OCI-LY1 (cell line): ENCODE results near the gene HDAC7.

Source experiments
- H2AFZ ChIP-seq: fragments of 200-600 bp; sonication (generic), shearing (Covaris generic); 2 replicates; pipeline ENCODE4 v1.6.0; 2014; ENCODE audit warnings: antibody characterized with exemption, mild to moderate bottlenecking, low read length
- H3F3A ChIP-seq: fragments of 200-600 bp; sonication (generic), shearing (Covaris generic); 2 replicates; pipeline ENCODE4 v1.6.0; 2014; ENCODE audit warnings: mild to moderate bottlenecking, antibody characterized with exemption, low read length, moderate library complexity; ENCODE audit not compliant: insufficient read depth
- H3K27ac ChIP-seq: fragments of 200-600 bp; sonication (generic); 2 replicates; pipeline ENCODE4 v1.5.1; 2014; ENCODE audit warnings: low read length, mixed run types, mild to moderate bottlenecking, low read depth; ENCODE audit not compliant: poor library complexity, severe bottlenecking
- H3K27me3 ChIP-seq: fragments of 200-600 bp; sonication (generic); 2 replicates; pipeline ENCODE4 v1.6.0; 2014; ENCODE audit warnings: antibody characterized with exemption, mild to moderate bottlenecking, low read length, moderate library complexity; ENCODE audit not compliant: insufficient read depth
- H3K36me3 ChIP-seq: fragments of 200-600 bp; sonication (generic); 2 replicates; pipeline ENCODE4 v1.6.1; 2014; ENCODE audit warnings: mild to moderate bottlenecking, antibody characterized with exemption, low read length, moderate library complexity, mixed read lengths; ENCODE audit not compliant: insufficient read depth
- H3K4me1 ChIP-seq: fragments of 200-600 bp; sonication (generic); 2 replicates; pipeline ENCODE4 v1.5.1; 2014; ENCODE audit warnings: mild to moderate bottlenecking, low read length, moderate library complexity; ENCODE audit not compliant: insufficient read depth, severe bottlenecking
- H3K4me2 ChIP-seq: fragments of 200-600 bp; sonication (generic), shearing (Covaris generic); 2 replicates; pipeline ENCODE4 v1.6.1; 2014; ENCODE audit warnings: low read length
- H3K4me3 ChIP-seq: fragments of 200-600 bp; sonication (generic); 2 replicates; pipeline ENCODE4 v1.5.1; 2014; ENCODE audit warnings: low read length, low read depth, mild to moderate bottlenecking, mixed read lengths; ENCODE audit not compliant: poor library complexity, severe bottlenecking
- H3K79me2 ChIP-seq: fragments of 200-600 bp; shearing (Covaris generic); 2 replicates; pipeline ENCODE4 v1.6.1; 2016; ENCODE audit warnings: mixed run types, low read length, mixed read lengths; ENCODE audit not compliant: insufficient read depth
- H3K9ac ChIP-seq: fragments of 200-600 bp; sonication (generic), shearing (Covaris generic); 2 replicates; pipeline ENCODE4 v1.6.1; 2014; ENCODE audit warnings: mild to moderate bottlenecking, low read length, mixed read lengths
- H3K9me2 ChIP-seq: fragments of 200-600 bp; sonication (generic), shearing (Covaris generic); 2 replicates; pipeline ENCODE4 v1.6.1; 2014; ENCODE audit warnings: low read depth, mild to moderate bottlenecking, low read length, mixed read lengths
- H3K9me3 ChIP-seq: fragments of 200-600 bp; shearing (Covaris generic); 2 replicates; pipeline ENCODE4 v1.6.1; 2014; ENCODE audit warnings: low read length, mixed read lengths
- H4K20me1 ChIP-seq: fragments of 200-600 bp; sonication (generic), shearing (Covaris generic); 2 replicates; pipeline ENCODE4 v1.6.0; 2016; ENCODE audit warnings: mild to moderate bottlenecking, low read length; ENCODE audit not compliant: insufficient read depth
- CTCF ChIP-seq: fragments of 200-600 bp; sonication (generic), shearing (Covaris generic); IDR thresholded peaks from 2 replicates; pipeline ENCODE4 v1.5.1; 2017; ENCODE audit warnings: mild to moderate bottlenecking, antibody characterized with exemption, low read length, moderate library complexity, mixed read lengths
- EZH2 ChIP-seq: fragments of 200-600 bp; sonication (generic), shearing (Covaris generic); IDR thresholded peaks from 2 replicates; pipeline ENCODE4 v1.8.0; 2017; ENCODE audit warnings: borderline replicate concordance, mixed run types, mild to moderate bottlenecking, antibody characterized with exemption, low read length, moderate library complexity, mixed read lengths

The HDAC7 gene

GRCh38 chr12:47744005-47744651 is 75.6 kb downstream of the HDAC7 start:
- Histone ChIP-seq H3K9ac (no peak overlapping the region), H3F3A (peaks cover 5% of the 10 kb centered on the region; the same call in 1 of the 2 replicates), H2AFZ (no peak overlapping the region)

DNA sequence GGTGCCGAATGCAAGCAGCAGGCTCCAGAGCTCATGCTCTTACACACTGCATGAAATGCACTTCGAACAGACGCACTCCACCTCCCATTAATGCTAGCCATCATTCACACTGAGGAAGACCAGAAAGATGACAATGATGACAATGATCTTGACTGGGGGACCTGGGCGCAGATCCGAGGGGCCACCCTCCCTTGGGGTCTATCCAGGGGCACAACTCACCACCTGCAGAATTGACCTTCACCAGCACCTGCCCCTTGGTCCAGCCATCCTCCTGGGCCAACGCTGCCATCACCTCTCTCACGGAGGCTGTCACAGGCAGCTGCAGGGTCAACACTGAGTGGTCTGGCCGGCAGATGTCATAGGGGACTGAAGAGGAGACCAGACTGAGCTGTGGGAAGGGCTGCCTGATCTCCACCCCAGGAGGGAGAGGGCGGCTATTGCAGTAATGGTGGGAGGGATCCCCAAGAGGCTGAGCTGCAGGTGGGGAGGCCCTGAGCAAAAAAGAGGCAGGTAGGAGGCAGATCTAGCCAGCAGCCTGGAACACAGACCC is 76.3 kb downstream of the HDAC7 start:
- Histone ChIP-seq H4K20me1 (no peaks in the 10 kb centered on the region), H3F3A (peaks cover 5% of the 10 kb centered on the region; the same call in 1 of the 2 replicates), H3K27ac (no peak overlapping the region), H3K9ac (no peak overlapping the region), H2AFZ (no peak overlapping the region), H3K4me2 (no peak overlapping the region), H3K27me3 (no peaks in the 10 kb centered on the region), H3K4me1 (peaks cover 23% of the 10 kb centered on the region), H3K79me2 (no peaks in the 10 kb centered on the region), H3K4me3 (no peak overlapping the region), H3K9me3 (no peaks in the 10 kb centered on the region), H3K36me3 (no peaks in the 10 kb centered on the region), H3K9me2 (no peaks in the 10 kb centered on the region)
- TF ChIP-seq CTCF (no peak), EZH2 (no peak)

More at GRCh38 chr12:47744005-47744651, 75.6 kb downstream of the HDAC7 start:
- H3K27me3 ChIP-seq, result no peaks in the 10 kb centered on the region
- H3K27ac ChIP-seq, result no peak overlapping the region
- H3K9me2 ChIP-seq, result no peaks in the 10 kb centered on the region
- no peaks in the 10 kb centered on the region for H4K20me1 ChIP-seq
- H3K9me3 ChIP-seq, result no peaks in the 10 kb centered on the region
- no peak overlapping the region for H3K4me3 ChIP-seq
- peaks cover 23% of the 10 kb centered on the region for H3K4me1 ChIP-seq
- H3K79me2 ChIP-seq, result no peaks in the 10 kb centered on the region
- H3K36me3 ChIP-seq, result no peaks in the 10 kb centered on the region
- H3K4me2 ChIP-seq, result no peak overlapping the region
- TF ChIP-seq CTCF, result peak; percentile 75
- TF ChIP-seq EZH2, result no peak

- H3K9me2 ChIP-seq, result no peaks in the 10 kb centered on the region
- H3K9me3 ChIP-seq, result no peaks in the 10 kb centered on the region
- H3K36me3 ChIP-seq, result no peaks in the 10 kb centered on the region
- H2AFZ ChIP-seq, result no peak overlapping the region
- no peaks in the 10 kb centered on the region for H4K20me1 ChIP-seq
- peaks cover 23% of the 10 kb centered on the region for H3K4me1 ChIP-seq
- H3K79me2 ChIP-seq, result no peaks in the 10 kb centered on the region
- H3K4me3 ChIP-seq, result no peak overlapping the region
- no peak overlapping the region for H3K4me2 ChIP-seq
- H3K27ac ChIP-seq, result no peak overlapping the region
- TF ChIP-seq EZH2, result no peak
- TF ChIP-seq CTCF, result peak; percentile 96
- no peak overlapping the region for H3K9ac ChIP-seq
- no peaks in the 10 kb centered on the region for H3K27me3 ChIP-seq
- H3F3A ChIP-seq, result peaks cover 5% of the 10 kb centered on the region; the same call in 1 of the 2 replicates
These were observed 77.4 kb downstream of the HDAC7 start for GRCh38 chr12:47742253-47742825.
